Retinal pigment epithelial cell (primary cell): Measurements from ENCODE around the gene TMCC3.

Experiments used
- DNase-seq: peaks from one replicate; pipeline ENCODE4 v3.0.0-alpha.2; 2010; ENCODE audit warnings: low read depth
- H3K4me3 ChIP-seq: 2 replicates; pipeline ENCODE4 v1.5.1; 2011; ENCODE audit warnings: mild to moderate bottlenecking, low read length, control low read depth, moderate library complexity
- CTCF ChIP-seq: conservative IDR thresholded peaks from 2 replicates; pipeline ENCODE4 v1.5.1; 2011; ENCODE audit warnings: low read depth, low read length, control low read depth, inconsistent platforms

TMCC3 gene

GRCh38 chr12:94689646-94690036, 39.3 kb upstream of the TMCC3 start:
- no peak overlapping the region for H3K4me3 ChIP-seq
- no peak for TF ChIP-seq CTCF
- no peak for DNase-seq

GRCh38 chr12:94689002-94689645, 38.8 kb upstream of the TMCC3 start:
- DNase-seq = no peak
- H3K4me3 ChIP-seq = no peak overlapping the region
- no peak for TF ChIP-seq CTCF

- no peak for DNase-seq
- TF ChIP-seq CTCF = no peak
- H3K4me3 ChIP-seq = no peak overlapping the region
Measured at GRCh38 chr12:94687891-94688290, 37.5 kb upstream of the TMCC3 start.

GRCh38 chr12:94686834-94687628, 36.7 kb upstream of the TMCC3 start:
- no peak for TF ChIP-seq CTCF
- DNase-seq = no peak
- no peak overlapping the region for H3K4me3 ChIP-seq

- H3K4me3 ChIP-seq = no peak overlapping the region
- no peak for DNase-seq
- TF ChIP-seq CTCF = no peak
Measured at GRCh38 chr12:94684416-94685142, 34.2 kb upstream of the TMCC3 start.

GRCh38 chr12:94679554-94680195, 29.3 kb upstream of the TMCC3 start:
- TF ChIP-seq CTCF = no peak
- H3K4me3 ChIP-seq = no peak overlapping the region
- no peak for DNase-seq
